HG02981 (cell line): Measurements from ENCODE around the gene GM2A.
A peak's percentile ranks its signal among the peaks of the same experiment; 100 is the strongest.

Experiments
- ATAC-seq: cut with Tn5 transposase; IDR thresholded peaks from one replicate; pipeline ENCODE4 v1.9.1; 2021; ENCODE audit warnings: mild to moderate bottlenecking, moderate library complexity; ENCODE audit not compliant: unreplicated experiment

Gene GM2A

DNA sequence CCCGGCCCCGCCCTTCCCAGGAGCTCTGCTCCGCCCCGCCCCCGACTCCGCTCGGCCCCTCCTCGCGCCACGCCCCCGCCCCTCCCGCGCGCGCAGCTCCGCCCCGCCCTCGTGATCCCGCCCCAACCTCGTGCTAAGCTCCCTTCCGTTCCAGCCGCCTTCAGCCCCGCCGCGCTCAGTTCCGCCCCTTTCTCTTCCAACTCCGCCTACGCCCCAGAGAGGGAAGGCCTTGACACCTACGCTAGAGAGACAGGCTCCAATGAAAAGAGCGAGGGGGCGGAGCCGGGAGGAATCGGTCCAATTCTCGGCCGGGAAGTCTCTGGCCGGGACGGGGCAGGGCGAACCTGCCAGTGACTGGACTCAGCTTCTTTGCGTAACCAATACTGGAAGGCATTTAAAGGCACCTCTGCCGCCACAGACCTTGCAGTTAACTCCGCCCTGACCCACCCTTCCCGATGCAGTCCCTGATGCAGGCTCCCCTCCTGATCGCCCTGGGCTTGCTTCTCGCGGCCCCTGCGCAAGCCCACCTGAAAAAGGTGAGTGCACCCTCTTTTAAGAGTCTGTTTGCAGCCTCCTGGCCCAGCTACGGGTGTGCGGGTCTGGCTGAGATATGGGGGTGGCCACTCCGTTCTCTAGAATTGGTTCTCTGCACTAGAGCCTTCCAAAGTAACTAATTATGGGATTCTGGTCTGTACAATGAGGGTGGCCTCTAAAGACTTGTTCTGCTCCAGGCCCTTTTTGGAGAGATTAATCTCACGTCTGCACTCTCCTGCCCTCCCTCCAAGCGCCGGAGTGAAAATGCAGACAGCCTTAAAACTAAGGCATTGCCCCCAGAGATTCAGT is at the start of gene GM2A:
Gene GM2A, plus strand, starts transcription at position 424 of the 843 bp plus-strand sequence. Its CDS starts 32 bp downstream, at position 456.
- peak; percentile 87 for ATAC-seq

DNA sequence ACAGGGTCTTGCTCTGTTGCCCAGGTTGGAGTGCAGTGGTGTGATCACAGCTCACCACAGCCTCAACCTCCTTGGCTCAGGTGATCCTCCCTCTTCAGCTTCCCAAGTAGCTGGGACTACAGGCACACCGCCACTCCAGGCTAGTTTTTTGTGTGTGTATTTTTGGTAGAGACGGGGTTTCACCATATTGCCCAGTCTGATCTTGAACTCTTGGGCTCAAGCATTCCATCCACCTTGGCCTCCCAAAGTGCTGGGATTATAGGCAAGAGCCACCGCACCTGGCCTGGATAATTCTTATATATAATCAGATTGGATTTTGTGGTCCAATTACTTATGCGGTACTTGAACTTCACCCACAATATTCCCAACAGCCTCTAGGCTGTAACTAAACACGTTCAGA is 48.9 kb upstream of the GM2A start:
- ATAC-seq: no peak

DNA sequence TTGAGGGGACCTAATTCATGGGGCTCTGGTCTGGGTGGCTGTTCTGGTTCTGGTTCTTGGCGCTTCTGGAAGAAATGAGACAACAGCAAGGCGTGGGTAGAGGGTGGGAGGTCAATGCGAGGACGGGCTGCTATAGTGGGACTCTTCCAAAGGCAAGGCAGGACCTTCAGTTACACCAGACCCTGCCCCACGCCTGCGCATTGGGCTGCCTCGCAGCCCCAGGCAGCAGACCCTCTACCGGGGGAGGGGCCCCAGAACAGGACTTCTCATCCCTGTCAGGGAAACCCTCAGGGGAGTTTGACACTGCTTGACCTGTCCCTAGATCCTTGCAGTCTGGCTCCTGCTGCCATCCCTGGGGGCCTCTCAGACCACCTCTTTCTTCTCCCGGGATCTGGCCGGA is 47.6 kb upstream of the GM2A start:
- no peak for ATAC-seq

DNA sequence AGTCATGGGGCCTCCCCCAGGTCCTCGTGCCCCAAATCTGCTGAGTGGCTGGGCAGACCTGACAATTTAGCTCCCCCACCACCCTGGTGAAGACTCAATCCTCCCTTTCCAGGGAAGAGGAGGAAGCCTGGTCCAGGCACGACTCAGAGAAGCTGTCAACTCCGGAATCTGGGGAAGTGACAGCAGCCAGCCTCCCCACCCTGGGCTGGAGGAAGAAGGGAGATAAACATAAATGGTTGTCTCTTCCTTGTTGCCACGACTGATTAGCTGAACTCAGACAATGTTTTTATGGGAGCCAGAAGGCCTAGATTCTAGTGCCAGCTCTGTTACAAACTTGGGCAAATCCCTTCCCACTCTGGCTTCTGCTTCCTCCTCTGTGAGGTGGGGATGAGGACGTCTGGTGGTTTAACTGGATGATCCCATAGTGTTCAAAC is 44.5 kb upstream of the GM2A start:
- no peak for ATAC-seq

DNA sequence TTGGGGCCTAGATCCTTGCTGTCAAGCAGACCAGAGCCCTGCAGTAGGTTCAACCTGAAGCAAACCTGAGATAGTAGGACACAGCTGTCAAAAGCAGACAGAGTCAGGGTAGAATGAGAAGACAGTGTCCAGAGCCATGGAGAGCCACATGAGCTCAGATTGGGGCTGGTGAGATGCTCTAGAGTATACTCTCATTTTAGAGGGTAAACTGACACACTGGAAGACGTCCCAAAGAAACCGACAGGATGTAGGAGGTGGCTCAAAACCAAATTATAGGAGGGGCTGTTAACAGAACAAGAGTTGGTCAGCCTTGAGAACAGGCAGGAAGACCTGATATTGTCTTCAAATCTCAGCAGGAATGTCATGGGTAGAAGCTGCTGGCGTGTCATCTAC is 40.6 kb upstream of the GM2A start:
- ATAC-seq: no peak

DNA sequence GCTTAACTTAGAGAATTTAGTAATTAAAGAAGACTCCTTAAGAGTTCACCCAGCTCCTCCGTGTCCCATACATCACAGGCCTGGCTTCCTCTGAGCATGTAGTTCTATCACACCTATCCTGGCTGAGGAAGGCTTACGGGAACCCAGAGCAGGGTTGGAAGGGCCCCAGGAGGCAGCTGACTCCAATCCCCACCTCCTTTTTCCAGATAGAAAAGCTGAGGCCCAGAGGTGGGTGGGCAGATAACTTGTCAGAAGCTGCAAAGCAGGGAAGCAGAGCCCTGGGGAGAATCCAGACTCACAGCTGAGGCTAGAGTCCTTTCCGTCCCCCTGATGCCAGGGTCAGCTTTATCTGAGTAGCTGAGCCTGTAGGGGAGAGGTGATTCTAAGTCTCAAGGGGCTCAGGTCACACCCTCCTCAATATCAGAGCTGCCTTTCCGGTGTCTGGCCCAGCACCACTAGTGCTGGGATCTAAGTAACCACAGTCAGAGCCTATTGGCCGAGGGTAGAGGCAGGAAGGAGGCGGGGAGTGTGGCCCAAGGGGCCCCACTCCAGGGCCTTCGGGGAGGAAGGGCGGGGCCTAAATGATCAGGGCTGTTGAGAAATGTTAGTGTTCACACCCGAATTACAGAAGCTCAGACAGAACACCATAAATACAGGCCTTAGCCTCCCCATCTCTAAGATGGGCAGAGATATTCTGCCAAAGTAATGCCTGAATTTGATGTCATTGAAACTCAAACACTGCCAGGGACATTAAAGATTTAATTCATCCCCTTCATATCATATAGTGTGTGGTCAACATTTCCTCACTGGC is 39.0 kb upstream of the GM2A start:
- peak; percentile 81 for ATAC-seq

DNA sequence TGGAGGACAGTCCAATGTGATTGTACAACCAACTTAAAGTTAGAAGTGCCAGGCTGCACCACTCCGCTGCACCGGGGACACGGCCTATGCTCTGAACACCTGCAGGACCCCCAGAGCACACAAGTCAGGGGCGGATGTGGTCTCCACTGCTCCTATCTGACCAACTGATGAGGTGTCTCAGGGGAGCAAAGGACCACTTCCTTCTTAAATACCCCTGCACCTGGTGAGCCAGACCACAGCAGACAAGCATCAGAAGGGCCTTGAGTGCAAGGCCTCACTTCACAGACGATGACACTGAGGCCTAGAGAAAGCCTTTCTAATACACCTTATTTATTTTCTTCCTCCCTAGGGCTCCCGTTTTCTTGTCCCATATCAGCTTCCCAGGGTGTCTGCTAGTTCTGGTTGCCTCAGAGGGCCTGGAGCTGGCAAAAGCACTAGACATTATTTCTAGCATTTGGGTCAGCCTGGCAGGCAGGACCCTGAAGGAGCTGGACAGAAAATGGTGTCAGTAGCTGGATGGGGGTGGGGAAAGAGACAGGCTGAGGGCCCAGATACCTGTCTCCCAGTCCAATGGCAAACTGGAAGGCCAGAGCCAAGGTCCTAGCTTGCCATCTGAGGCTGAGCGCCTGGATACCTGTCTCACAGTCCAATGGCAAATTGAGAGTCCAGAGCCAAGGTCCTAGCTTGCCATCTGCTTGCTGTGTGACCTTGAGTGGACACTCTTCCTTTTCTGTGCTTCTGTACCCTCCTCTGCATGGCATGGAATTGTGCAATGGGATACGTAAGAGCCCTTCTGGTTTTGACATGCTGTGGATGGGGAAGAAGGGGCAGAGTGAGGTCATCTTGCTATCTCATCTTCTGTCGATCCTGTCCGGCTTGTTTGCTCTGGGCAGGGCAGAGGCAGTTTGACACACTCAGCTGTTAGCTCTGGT is 38.1 kb upstream of the GM2A start:
- ATAC-seq: peak; percentile 55

DNA sequence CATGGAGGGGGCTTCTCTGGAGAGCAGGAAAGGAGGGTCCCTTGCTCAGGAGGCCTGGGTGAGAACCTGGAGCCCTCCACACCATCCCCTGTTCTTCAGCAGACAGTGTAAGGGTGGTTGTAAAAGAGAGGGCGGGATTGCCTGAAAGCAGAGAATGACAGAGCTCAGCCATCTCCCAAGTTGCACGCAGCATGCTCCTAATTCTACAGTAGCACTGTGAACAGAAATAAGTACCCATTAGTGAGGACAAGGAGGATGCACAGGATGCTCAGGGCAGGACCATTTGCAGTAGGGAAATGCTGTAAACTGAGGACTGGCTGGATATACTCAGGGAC is 37.5 kb upstream of the GM2A start:
- no peak for ATAC-seq

DNA sequence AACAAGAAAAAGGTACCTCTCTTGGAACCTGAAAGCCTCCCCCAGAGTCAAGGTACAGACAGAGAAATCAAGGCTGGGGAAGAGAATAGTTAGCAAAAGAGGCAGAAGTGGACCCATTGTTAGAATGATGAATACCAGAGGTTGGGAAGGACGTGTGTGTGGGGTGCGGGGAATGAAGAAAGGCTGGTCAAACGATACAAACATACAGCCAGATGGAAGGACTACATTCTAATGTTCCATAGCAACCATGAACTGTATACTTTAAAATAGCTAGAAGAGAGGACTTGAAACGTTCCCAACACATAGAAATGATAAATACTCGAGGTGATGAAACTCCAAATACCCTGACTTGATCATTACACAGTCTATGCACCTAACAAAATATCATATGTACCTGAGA is 36.2 kb upstream of the GM2A start:
- no peak for ATAC-seq

DNA sequence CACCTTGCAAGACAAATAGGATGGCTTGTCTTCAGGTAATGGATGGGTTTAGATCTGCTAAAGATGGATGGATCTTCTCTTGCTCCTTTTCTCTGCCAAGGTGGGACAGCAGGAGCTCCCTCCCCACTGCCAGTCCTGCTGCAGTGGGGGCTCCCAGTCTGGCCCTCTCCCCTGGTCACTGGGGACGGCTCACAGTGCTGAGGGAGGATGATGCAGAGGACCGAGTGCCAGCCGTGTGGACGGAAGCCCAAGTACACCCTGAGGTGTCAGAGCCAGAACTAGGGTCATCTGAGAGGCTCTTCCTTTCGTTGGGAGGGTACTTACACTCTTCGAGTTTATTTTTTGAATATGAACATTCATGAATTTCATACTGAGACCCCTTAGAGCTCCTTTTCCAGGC is 34.8 kb upstream of the GM2A start:
- no peak for ATAC-seq

DNA sequence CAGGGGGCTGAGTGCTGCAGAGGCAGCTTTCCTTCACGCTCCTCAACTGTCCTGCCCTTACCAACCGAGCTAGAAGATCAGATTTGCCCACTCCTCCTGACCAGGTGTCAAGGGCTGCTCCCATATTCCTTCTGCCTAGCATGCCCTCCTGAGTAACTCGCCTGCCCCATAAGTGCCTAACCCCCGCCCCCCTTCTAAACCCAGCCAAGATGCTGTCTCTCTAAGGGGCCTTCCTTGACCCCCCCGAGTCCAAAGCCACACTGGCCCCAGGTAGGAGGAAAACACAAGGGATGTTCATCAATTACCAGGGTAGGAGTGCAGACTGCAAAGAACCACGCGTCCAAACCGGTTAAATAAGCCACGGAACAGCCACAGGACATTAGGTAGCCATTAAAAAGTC is 33.8 kb upstream of the GM2A start:
- no peak for ATAC-seq

DNA sequence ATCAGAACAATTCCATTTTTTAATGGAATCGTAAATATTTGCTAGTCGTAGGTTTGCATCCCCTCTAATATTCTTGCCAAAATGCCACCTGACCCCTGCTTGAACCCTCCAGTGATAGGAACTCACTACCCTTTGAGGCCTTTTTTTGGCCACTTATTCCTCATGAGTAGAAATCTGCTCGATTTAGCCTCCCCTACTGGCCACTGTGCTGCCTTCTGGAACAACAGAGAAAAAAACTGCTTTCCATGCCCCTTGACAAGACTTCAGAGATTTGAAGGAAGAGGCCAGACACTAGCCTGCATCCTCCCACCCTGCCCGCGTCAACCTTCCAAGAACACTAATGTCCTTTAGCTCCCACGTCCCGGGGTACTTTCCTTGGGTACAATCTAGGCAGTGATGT is 33.2 kb upstream of the GM2A start:
- ATAC-seq: no peak

DNA sequence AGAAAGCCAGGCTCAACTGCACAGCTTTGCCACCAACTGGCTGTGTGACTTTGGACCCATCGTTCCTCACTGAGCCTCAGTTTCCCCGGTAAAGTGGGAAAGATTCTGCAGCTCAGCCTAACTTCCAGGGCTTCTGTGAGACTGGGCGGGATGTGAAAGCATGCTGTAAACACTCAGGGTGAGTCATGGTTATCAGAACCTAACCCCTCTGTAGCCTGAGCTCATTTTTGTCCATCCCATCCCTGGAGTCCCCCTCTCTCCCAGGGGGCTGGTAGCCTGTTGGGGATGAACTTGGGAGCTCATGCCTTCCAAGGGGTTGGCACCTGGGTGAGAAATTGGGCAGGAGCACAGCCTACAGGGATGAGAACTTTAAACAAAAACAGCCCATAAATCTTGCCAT is 31.4 kb upstream of the GM2A start:
- no peak for ATAC-seq

DNA sequence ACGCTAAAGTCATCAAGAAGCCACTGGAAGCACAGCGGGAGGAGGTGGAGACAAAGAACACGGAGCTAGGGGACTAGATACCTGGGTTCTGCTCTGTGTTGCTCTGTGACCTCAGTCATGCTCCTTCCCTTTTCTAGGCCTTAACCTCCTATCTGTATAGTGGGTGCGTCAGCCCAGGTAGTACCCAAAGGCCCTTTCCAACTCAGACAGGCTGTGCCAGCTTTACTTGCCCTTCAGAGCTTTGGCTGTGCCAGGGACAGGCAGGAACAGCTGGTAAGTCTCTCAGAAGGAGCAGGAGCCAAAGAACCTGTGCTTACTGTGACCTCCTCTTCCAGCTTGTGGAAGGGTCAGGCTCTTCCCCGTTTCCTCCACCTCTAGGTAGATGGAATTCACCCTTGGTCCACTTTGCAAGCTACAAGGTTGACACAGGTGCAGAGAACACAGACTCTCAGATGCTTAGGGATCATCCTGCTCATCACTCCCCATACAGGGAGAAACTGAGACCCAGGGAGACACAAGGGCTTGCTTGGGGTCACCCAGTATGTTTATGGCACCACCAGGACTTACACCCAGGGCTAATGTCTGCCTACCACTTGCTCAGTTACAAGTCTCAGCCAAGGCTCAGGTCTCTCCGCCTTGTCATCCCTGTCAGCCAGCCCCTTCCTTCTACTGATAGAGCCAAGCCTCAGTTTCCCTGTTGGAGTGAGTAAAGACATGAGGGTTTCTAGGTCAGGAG is 30.8 kb upstream of the GM2A start:
- ATAC-seq: no peak

DNA sequence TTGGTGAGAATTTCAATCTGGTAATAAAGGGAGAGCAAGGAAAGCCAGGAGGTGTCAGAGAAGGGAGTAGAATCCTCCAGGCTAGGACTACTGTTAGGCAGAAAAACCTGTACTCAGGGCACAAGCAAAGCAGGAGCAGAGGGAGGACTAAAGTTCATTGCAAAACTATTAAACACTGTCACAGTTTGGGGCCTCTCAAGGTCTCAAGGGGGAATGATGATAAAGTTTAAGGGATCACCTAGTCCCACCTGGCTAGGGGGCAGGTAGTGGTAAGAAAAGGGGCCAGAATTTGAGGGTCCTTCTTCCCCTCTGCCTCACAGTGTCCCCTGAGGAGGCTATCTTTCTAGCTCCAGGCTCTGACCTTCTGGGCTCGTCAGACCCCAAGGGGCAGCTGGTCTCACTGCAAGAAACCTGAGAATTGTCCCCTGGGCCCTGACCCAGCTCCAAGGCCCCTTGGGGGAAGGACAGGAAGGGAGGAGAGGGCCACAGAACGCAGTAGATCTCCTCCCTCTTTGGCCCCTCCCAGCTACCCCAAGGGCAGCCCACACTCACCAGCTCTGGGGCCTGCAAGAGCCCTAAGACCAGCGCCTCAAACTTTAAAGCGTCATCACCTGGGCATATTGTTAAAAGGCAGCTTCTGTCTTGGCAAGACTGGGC is 30.1 kb upstream of the GM2A start:
- peak; percentile 49 for ATAC-seq

DNA sequence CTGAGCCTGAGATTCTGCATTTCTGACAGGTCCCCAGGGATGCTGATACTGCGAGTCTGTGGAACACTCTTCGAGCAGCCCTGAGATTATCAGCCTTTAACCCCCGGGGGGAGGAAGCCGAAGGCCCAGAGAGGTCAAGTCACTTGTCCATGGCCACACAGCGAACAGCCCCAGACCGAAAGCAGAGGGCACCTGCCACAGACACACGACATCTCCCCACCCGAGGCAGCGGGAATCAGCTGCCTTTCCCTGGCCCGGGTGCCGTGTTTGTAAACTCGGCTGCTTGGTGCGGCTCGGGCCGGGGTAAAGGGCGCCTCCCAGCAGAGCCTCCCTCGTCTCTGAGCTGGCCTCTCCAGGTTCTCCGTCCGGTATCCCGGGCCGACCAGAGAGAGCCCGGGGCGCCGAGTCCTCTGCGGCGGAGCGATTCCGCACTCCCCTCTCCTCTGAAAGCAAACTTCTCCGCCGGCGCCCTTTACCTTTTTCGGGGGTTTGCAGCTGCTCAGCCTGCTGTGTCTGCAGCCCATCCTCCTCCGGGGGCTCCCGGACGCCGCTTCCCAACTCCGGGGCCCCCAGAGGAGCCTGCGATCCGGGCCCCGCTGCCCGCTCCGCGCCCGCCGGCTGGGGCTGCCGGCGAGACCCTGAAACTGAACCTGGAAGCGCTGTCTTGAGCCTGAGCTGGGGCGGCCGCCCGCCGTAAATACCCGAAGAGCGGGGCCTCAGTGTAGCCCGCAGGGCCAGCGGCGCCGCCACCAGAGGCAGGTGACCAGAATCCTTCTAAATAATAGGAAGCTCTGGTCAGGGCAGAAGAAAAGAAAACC is 29.3 kb upstream of the GM2A start, which contains the start of gene CCDC69:
Gene CCDC69, minus strand, starts transcription at position 646 of the 818 bp plus-strand sequence. Its CDS starts 122 bp downstream, at position 524.
- peak; percentile 61 for ATAC-seq

DNA sequence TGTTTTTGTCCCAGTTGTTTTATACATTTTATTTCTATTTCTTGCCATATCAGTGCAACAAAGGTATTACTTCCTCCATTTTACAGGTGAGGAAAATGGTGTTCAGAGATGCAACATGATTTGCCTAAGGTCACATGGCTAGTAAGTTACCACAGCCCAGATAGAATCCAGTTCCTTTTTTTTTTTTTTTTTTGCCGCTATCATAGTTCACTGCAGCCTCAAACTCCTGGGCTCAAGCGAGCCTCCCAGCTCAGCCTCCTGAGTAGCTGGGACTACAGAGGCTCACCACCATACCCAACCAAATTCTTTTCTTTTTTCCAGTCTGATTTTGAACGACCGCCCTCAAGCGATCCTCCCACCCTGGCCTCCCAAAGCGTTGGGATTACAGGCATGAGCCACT is 28.6 kb upstream of the GM2A start:
- ATAC-seq: peak; percentile 32

DNA sequence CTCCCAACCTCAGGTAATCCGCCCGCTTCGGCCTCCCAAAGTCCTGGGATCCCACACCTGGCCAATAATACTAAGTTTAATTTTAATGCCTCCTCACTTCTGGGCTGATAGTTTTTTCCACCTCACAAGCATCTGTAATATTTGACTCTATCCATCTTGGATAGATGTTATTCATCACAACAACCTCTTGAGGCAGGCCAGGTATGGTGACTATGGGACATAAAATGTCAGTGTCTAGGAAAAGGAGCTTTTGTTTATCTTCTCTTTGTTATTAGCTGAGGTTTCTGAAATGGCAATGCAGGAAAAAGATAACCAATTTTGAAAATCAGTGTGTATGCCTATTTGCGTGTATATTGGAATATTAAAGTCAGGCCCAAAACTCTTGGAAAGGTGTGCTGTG is 27.9 kb upstream of the GM2A start:
- no peak for ATAC-seq

DNA sequence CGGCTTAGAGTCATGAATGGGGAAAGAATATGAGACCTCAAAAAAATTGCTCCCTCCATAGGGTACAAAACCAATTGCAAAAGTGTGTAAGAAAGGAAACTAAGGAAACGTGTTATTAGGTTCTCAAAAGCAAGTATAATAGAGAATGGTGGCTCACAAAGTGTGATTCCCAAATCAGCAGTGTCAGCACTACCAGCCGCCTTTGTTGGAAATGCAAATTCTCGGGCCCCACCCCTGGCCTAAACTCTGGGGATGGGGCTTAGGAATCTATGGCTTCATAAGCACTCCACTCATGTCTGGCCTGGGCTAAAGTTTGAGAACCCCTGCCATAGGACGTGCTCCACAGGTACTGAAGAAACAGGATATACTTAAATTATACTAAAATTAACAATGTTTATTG is 27.5 kb upstream of the GM2A start:
- no peak for ATAC-seq
